ENCODE results near the gene CARD11. TPM values are rescaled to one million over a fixed set of nuclear protein-coding genes. Genes with fewer than 3 reads are reported as not detected.

CARD11 gene
- total RNA-seq, 4 donors from 2014 or later, result 0.96 to 47.5 (median 6.6) TPM

DNA sequence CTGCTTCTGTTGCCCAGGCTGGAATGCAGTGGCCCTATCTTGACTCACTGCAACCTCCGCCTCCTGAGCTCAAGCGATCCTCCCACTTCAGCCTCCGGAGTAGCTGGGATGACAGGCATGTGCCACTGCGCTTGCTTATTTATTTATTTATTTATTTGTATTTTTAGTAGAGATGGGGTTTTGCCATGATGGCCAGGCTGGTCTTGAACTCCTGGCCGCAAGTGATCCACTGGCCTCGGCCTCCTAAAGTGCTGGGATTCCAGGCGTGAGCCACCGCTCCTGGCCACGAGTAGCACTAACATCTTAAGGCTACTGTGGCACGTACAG is 70.9 kb downstream of the CARD11 start:
- in situ Hi-C loops (cut with MboI; ENCODE audit: low pct_ligation_motif_present in 1 of 4, low pct_unique_long_range_greater_than_20kb in 1 of 4, low sequenced_read_pairs in 3 of 4), result no loop called here
- WGBS, 2 donors (ENCODE audit: low coverage in 1 of 2), result 89 to 100% methylated on average over 1 to 10 of the region's 10 CpGs
- no peak for TF ChIP-seq POLR2A (IDR thresholded peaks at IDR 0.05)
- no peak for TF ChIP-seq POLR2AphosphoS5 (IDR thresholded peaks at IDR 0.05)
- TF ChIP-seq, protein P1, sequence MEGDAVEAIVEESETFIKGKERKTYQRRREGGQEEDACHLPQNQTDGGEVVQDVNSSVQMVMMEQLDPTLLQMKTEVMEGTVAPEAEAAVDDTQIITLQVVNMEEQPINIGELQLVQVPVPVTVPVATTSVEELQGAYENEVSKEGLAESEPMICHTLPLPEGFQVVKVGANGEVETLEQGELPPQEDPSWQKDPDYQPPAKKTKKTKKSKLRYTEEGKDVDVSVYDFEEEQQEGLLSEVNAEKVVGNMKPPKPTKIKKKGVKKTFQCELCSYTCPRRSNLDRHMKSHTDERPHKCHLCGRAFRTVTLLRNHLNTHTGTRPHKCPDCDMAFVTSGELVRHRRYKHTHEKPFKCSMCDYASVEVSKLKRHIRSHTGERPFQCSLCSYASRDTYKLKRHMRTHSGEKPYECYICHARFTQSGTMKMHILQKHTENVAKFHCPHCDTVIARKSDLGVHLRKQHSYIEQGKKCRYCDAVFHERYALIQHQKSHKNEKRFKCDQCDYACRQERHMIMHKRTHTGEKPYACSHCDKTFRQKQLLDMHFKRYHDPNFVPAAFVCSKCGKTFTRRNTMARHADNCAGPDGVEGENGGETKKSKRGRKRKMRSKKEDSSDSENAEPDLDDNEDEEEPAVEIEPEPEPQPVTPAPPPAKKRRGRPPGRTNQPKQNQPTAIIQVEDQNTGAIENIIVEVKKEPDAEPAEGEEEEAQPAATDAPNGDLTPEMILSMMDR (IDR thresholded peaks at IDR 0.05), result no peak
- no peak for TF ChIP-seq EP300 (IDR thresholded peaks at IDR 0.05; ENCODE audit: low read depth)
- no peaks in the 10 kb centered on the region for H3K4me1 ChIP-seq
- H3K27me3 ChIP-seq, result no peaks in the 10 kb centered on the region
- no peak overlapping the region for H3K4me3 ChIP-seq
- no peaks in the 10 kb centered on the region for H3K36me3 ChIP-seq
- DNase-seq, result no peak
- intact Hi-C loops (cut with DNase I; ENCODE audit: low total_unique reads), result no loop called here
- no peaks in the 10 kb centered on the region for H3K9me3 ChIP-seq
- no peak overlapping the region for H3K27ac ChIP-seq

DNA sequence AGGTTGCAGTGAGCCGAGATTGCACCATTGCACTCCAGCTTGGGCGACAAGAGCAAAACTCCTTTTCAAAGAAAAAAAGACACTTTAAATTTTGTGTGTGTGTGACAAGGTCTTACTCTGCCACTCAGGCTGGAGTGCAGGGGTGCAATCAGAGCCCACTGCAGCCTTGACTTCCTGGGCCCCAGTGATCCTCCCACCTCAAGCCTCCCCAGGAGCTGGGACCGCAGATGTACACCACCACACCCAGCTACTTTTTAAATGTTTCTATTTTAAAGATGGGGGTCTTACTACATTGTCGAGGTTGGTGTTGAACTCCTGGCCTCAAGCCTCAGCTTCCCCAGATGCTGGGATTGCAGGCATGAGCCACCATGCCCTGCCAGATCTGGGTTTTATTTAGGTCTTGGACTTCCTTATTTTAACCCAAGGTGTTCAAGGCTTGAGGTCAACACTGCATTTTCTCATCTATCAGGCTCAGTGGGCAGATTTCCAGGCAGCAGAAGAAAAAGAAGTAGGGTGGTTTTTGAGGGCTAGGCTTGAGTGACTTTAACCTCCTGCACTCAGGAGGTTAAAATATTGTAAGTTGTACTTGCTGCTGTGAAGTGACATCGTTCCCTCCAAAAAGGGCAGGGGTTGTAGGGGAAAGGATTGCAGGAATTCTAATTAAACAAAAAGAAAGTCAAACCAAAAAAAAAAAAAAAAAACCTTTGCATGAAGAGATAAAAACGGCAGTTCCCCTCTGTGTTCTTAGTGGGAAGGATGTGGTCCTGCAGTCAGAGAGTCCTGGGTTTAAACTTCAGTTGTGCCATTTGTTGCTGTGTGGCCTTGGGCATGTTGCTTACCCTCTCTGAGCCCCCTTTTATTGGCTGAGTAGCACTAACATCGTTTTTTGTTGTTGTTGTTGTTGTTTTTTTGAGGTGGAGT is 71.5 kb downstream of the CARD11 start:
- in situ Hi-C loops (cut with MboI; ENCODE audit: low pct_ligation_motif_present in 1 of 4, low pct_unique_long_range_greater_than_20kb in 1 of 4, low sequenced_read_pairs in 3 of 4), result no loop called here
- DNase-seq, result no peak
- intact Hi-C loops (cut with DNase I; ENCODE audit: low total_unique reads), result no loop called here
- Histone ChIP-seq H3K36me3 (no peaks in the 10 kb centered on the region), H3K4me1 (no peaks in the 10 kb centered on the region), H3K27me3 (no peaks in the 10 kb centered on the region), H3K9me3 (no peaks in the 10 kb centered on the region), H3K4me3 (no peak overlapping the region), H3K27ac (no peak overlapping the region)
- TF ChIP-seq POLR2A (IDR thresholded peaks at IDR 0.05) (no peak), POLR2AphosphoS5 (IDR thresholded peaks at IDR 0.05) (no peak), EP300 (IDR thresholded peaks at IDR 0.05; ENCODE audit: low read depth) (no peak)
- TF ChIP-seq, protein P1 (IDR thresholded peaks at IDR 0.05), result no peak
- 59 to 65% methylated on average over 4 to 7 of the region's 7 CpGs for WGBS, 2 donors (ENCODE audit: low coverage in 1 of 2)

DNA sequence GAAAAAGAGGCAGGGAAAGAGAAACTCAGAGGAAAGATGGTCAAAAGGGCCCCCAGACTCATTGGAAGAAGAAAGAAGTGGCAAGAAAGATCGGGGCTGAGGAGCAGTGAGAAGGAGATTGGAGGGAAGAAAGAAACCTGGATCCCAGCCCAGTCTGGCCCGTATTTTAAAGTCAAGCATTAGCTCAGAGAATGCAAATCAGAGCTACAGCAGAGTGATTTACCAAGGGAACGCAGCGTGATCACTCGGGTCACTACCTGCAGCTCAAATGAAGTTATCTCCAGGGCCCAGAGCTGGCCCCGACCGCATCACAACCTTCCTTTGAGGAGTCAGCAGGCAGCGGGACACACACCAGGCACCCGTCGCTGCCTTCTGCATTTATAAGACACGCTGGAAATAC is 72.8 kb downstream of the CARD11 start:
- no peaks in the 10 kb centered on the region for H3K36me3 ChIP-seq
- no peak for TF ChIP-seq POLR2A (IDR thresholded peaks at IDR 0.05)
- TF ChIP-seq POLR2AphosphoS5 (IDR thresholded peaks at IDR 0.05), result no peak
- TF ChIP-seq, protein P1 (IDR thresholded peaks at IDR 0.05), result no peak
- no peak for TF ChIP-seq EP300 (IDR thresholded peaks at IDR 0.05; ENCODE audit: low read depth)
- in situ Hi-C loops (cut with MboI; ENCODE audit: low pct_ligation_motif_present in 1 of 4, low pct_unique_long_range_greater_than_20kb in 1 of 4, low sequenced_read_pairs in 3 of 4) (no loop called here), intact Hi-C loops (cut with DNase I; ENCODE audit: low total_unique reads) (no loop called here)
- no peaks in the 10 kb centered on the region for H3K4me1 ChIP-seq
- no peak overlapping the region for H3K27ac ChIP-seq
- 90 to 100% methylated on average over 1 to 11 of the region's 11 CpGs for WGBS, 2 donors (ENCODE audit: low coverage in 1 of 2)
- no peak for DNase-seq
- no peak overlapping the region for H3K4me3 ChIP-seq
- peaks cover 3% of the 10 kb centered on the region in 2 donors for H3K9me3 ChIP-seq
- no peaks in the 10 kb centered on the region for H3K27me3 ChIP-seq

DNA sequence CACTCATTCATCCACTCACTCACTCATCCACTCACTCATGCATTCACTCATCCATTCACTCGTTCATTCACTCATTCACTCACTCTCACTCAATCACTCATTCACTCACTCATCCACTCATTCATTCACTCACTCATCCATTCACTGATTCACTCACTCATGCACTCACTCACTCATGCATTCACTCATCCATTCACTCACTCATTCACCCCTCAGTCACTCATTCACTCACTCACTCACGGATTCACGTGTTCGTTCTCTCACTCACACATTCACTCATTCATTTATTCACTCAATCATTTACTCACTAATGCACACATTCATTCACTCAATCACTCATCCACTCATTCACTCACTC is 73.4 kb downstream of the CARD11 start:
- Histone ChIP-seq H3K9me3 (peaks cover 5% of the 10 kb centered on the region in 2 donors), H3K4me3 (no peak overlapping the region), H3K36me3 (no peaks in the 10 kb centered on the region), H3K27me3 (no peaks in the 10 kb centered on the region), H3K4me1 (no peaks in the 10 kb centered on the region), H3K27ac (no peak overlapping the region)
- 93 to 96% methylated on average over 4 of the region's 4 CpGs for WGBS, 2 donors (ENCODE audit: low coverage in 1 of 2)
- intact Hi-C loops (cut with DNase I; ENCODE audit: low total_unique reads), result no loop called here
- no peak for DNase-seq
- TF ChIP-seq POLR2A (IDR thresholded peaks at IDR 0.05), result no peak
- TF ChIP-seq, protein P1 (IDR thresholded peaks at IDR 0.05), result no peak
- no peak for TF ChIP-seq POLR2AphosphoS5 (IDR thresholded peaks at IDR 0.05)
- TF ChIP-seq EP300 (IDR thresholded peaks at IDR 0.05; ENCODE audit: low read depth), result no peak
- in situ Hi-C loops (cut with MboI; ENCODE audit: low pct_ligation_motif_present in 1 of 4, low pct_unique_long_range_greater_than_20kb in 1 of 4, low sequenced_read_pairs in 3 of 4), result no loop called here
